Caco-2 (cell line): ENCODE results near the gene FOXP1. TPM values are rescaled to one million over a fixed set of nuclear protein-coding genes. Genes with fewer than 3 reads are reported as not detected.

Source experiments
- BruUV-seq: library from RNA; stranded (reverse); fragments of 400-500 nt; replicated peaks from 2 replicates; lab custom pipeline; 2021; lab: Mats Ljungman, UMichigan
- CTCF ChIA-PET: fragments of 300-600 bp; sonication (Branson Sonifier 250); formaldehyde crosslinking; loops from one replicate; lab custom pipeline; 2022; ENCODE audit warnings: antibody characterized with exemption; lab: Charles Lee
- POLR2A ChIA-PET: fragments of 300-600 bp; sonication (Branson Sonifier 250); formaldehyde crosslinking; loops from one replicate; lab custom pipeline; 2022; ENCODE audit warnings: antibody characterized with exemption; lab: Charles Lee
- DNase-seq, 2 experiments: peaks; one replicate each; pipeline versions ENCODE4 v3.0.0 to v3.0.0-alpha.2; 2020 to 2022
- H3K27me3 ChIP-seq: replicated peaks from 2 replicates; pipeline ENCODE4 v1.6.0; 2011; ENCODE audit warnings: low read length; ENCODE audit not compliant: control insufficient read depth, insufficient read depth
- H3K36me3 ChIP-seq: 2 replicates; pipeline ENCODE4 v1.5.1; 2011; ENCODE audit warnings: low read length; ENCODE audit not compliant: control insufficient read depth, insufficient read depth
- H3K4me1 ChIP-seq: fragments of 250-450 bp; sonication (Bioruptor Pico); 2 replicates; pipeline ENCODE4 v1.5.1; 2020; ENCODE audit warnings: mild to moderate bottlenecking
- H3K4me3 ChIP-seq: 2 replicates; pipeline ENCODE4 v1.5.1; 2011; ENCODE audit warnings: low read depth, mild to moderate bottlenecking, control low read depth, low read length
- H3K9me3 ChIP-seq: fragments of 250-450 bp; sonication (Bioruptor Pico); 2 replicates; pipeline ENCODE4 v1.5.1; 2020; ENCODE audit warnings: mild to moderate bottlenecking, moderate library complexity
- H3K27ac Mint-ChIP-seq: one replicate; pipeline ENCODE4 v1.8.0; 2022; ENCODE audit warnings: mixed read lengths; ENCODE audit not compliant: unreplicated experiment
- H3K27me3 Mint-ChIP-seq: one replicate; pipeline ENCODE4 v1.8.0; 2022; ENCODE audit warnings: mixed read lengths; ENCODE audit not compliant: insufficient read depth, unreplicated experiment
- H3K36me3 Mint-ChIP-seq: one replicate; pipeline ENCODE4 v1.8.0; 2022; ENCODE audit warnings: mild to moderate bottlenecking, mixed read lengths; ENCODE audit not compliant: insufficient read depth, unreplicated experiment
- H3K4me1 Mint-ChIP-seq: one replicate; pipeline ENCODE4 v1.8.0; 2022; ENCODE audit warnings: low read depth, mixed read lengths; ENCODE audit not compliant: unreplicated experiment
- H3K4me3 Mint-ChIP-seq: one replicate; pipeline ENCODE4 v1.8.0; 2022; ENCODE audit warnings: mild to moderate bottlenecking, moderate library complexity, mixed read lengths; ENCODE audit not compliant: unreplicated experiment
- H3K9me3 Mint-ChIP-seq: one replicate; pipeline ENCODE4 v1.8.0; 2022; ENCODE audit warnings: mixed read lengths; ENCODE audit not compliant: unreplicated experiment
- CTCF ChIP-seq, 2 experiments: fragments of 200-600 bp in 1 of 2; IDR thresholded peaks; 1 replicate in 1 of 2; 2 replicates in 1 of 2; pipeline versions ENCODE4 v1.5.1 to v1.8.0; 2011 to 2022; ENCODE audit warnings: antibody characterized with exemption in 1 of 2, control low read depth in 1 of 2, inconsistent platforms in 1 of 2, low read depth in 1 of 2, low read length in 1 of 2, mild to moderate bottlenecking in 1 of 2, moderate library complexity in 1 of 2; ENCODE audit not compliant: insufficient read depth in 1 of 2, severe bottlenecking in 1 of 2, unreplicated experiment in 1 of 2
- intact Hi-C: fragments of 100-400 bp; cut with micrococcal nuclease; formaldehyde crosslinking; loops from one replicate; pipeline ENCODE4 v1.10.0; 2022; ENCODE audit not compliant: unreplicated experiment
- total RNA-seq: library from RNA; stranded (reverse); gene quantifications from 2 replicates; pipeline ENCODE4 v1.2.3, GENCODE V29; 2022

Gene FOXP1
- total RNA-seq, 1 experiment from 2014 or later, result 131 TPM

GRCh38 chr3:70970952-70971351, 612.6 kb downstream of the FOXP1 start:
- ChIA-PET CTCF (no interaction called here), POLR2A (no interaction called here)
- H3K27me3 Mint-ChIP-seq, result no peaks in the 10 kb centered on the region
- H3K36me3 Mint-ChIP-seq, result peaks cover 90% of the 10 kb centered on the region
- H3K36me3 ChIP-seq, result peaks cover 4% of the 10 kb centered on the region; the same call in 1 of the 2 replicates
- no peak for TF ChIP-seq CTCF (IDR thresholded peaks at IDR 0.05; ENCODE audit: insufficient read depth in 1 of 2, low read depth in 1 of 2, low read length in 1 of 2, severe bottlenecking in 1 of 2, unreplicated experiment in 1 of 2)
- H3K4me1 ChIP-seq, result no peaks in the 10 kb centered on the region
- BruUV-seq, result no TSS peak
- no peaks in the 10 kb centered on the region for H3K4me1 Mint-ChIP-seq
- no peak overlapping the region for H3K4me3 ChIP-seq
- H3K9me3 ChIP-seq, result no peaks in the 10 kb centered on the region
- intact Hi-C loops, result no loop called here
- no peak for DNase-seq
- no peaks in the 10 kb centered on the region for H3K27me3 ChIP-seq
- H3K27ac Mint-ChIP-seq, result no peak overlapping the region
- H3K9me3 Mint-ChIP-seq, result no peaks in the 10 kb centered on the region
- H3K4me3 Mint-ChIP-seq, result no peak overlapping the region

- Mint-ChIP-seq H3K4me3 (no peak overlapping the region), H3K4me1 (no peaks in the 10 kb centered on the region)
- CTCF ChIA-PET, result no interaction called here
Observed at GRCh38 chr3:70970171-70970570, 613.4 kb downstream of the FOXP1 start.

GRCh38 chr3:70963431-70964275, 619.9 kb downstream of the FOXP1 start:
- POLR2A ChIA-PET, result no interaction called here
- intact Hi-C loops, result no loop called here
- H3K36me3 Mint-ChIP-seq, result peaks cover 94% of the 10 kb centered on the region
- no peak for TF ChIP-seq CTCF (IDR thresholded peaks at IDR 0.05; ENCODE audit: insufficient read depth in 1 of 2, low read depth in 1 of 2, low read length in 1 of 2, severe bottlenecking in 1 of 2, unreplicated experiment in 1 of 2)
- Histone ChIP-seq H3K9me3 (no peaks in the 10 kb centered on the region), H3K4me1 (no peaks in the 10 kb centered on the region), H3K27me3 (no peaks in the 10 kb centered on the region), H3K4me3 (no peak overlapping the region), H3K36me3 (peaks cover 5% of the 10 kb centered on the region)
- no peak for DNase-seq
- CTCF ChIA-PET, result no interaction called here
- no peak overlapping the region for H3K4me3 Mint-ChIP-seq
- H3K9me3 Mint-ChIP-seq, result no peaks in the 10 kb centered on the region
- BruUV-seq, result no TSS peak
- H3K27me3 Mint-ChIP-seq, result no peaks in the 10 kb centered on the region
- peak overlapping the region; percentile 19 for H3K27ac Mint-ChIP-seq
- H3K4me1 Mint-ChIP-seq, result no peaks in the 10 kb centered on the region

More at GRCh38 chr3:70970171-70970570, 613.4 kb downstream of the FOXP1 start:
- Histone ChIP-seq H3K4me1 (no peaks in the 10 kb centered on the region), H3K36me3 (peaks cover 4% of the 10 kb centered on the region), H3K9me3 (no peaks in the 10 kb centered on the region), H3K4me3 (no peak overlapping the region), H3K27me3 (no peaks in the 10 kb centered on the region)
- TF ChIP-seq CTCF (IDR thresholded peaks at IDR 0.05; ENCODE audit: insufficient read depth in 1 of 2, low read depth in 1 of 2, low read length in 1 of 2, severe bottlenecking in 1 of 2, unreplicated experiment in 1 of 2), result no peak
- Mint-ChIP-seq H3K27me3 (no peaks in the 10 kb centered on the region), H3K36me3 (peaks cover 90% of the 10 kb centered on the region), H3K27ac (no peak overlapping the region), H3K9me3 (no peaks in the 10 kb centered on the region)
- BruUV-seq, result no TSS peak
- POLR2A ChIA-PET, result no interaction called here
- no peak for DNase-seq
- intact Hi-C loops, result no loop called here
